Ishikawa (cell line): ENCODE results near the gene DNAJC30.

Experiments
- CEBPB ChIP-seq: IDR thresholded peaks from 2 replicates; pipeline ENCODE4 v1.6.1; 2012
- CREB1 ChIP-seq: IDR thresholded peaks from 2 replicates; pipeline ENCODE4 v1.6.1; 2012; ENCODE audit warnings: low read depth
- EGR1 ChIP-seq: IDR thresholded peaks from 2 replicates; pipeline ENCODE4 v1.6.1; 2012
- EP300 ChIP-seq: IDR thresholded peaks from 2 replicates; pipeline ENCODE4 v1.6.1; 2012; ENCODE audit warnings: borderline replicate concordance
- FOXM1 ChIP-seq: IDR thresholded peaks from 2 replicates; pipeline ENCODE4 v1.6.1; 2012; ENCODE audit warnings: low read depth, borderline replicate concordance
- MAX ChIP-seq: IDR thresholded peaks from 2 replicates; pipeline ENCODE4 v1.6.1; 2012
- NFIC ChIP-seq: IDR thresholded peaks from 2 replicates; pipeline ENCODE4 v1.6.1; 2012
- RAD21 ChIP-seq: IDR thresholded peaks from 2 replicates; pipeline ENCODE4 v1.6.1; 2012; ENCODE audit warnings: low read depth
- REST ChIP-seq: IDR thresholded peaks from 2 replicates; pipeline ENCODE4 v1.6.1; 2012; ENCODE audit warnings: low read depth, mild to moderate bottlenecking
- TAF1 ChIP-seq: IDR thresholded peaks from 2 replicates; pipeline ENCODE4 v1.6.1; 2012; ENCODE audit warnings: low read depth, mild to moderate bottlenecking
- TCF12 ChIP-seq: IDR thresholded peaks from 2 replicates; pipeline ENCODE4 v1.6.1; 2012; ENCODE audit warnings: low read depth
- TEAD4 ChIP-seq: IDR thresholded peaks from 2 replicates; pipeline ENCODE4 v1.6.1; 2012
- USF1 ChIP-seq: IDR thresholded peaks from 2 replicates; pipeline ENCODE4 v1.6.1; 2012
- YY1 ChIP-seq: IDR thresholded peaks from 2 replicates; pipeline ENCODE4 v1.6.1; 2012; ENCODE audit warnings: low read depth
- ZBTB7A ChIP-seq: IDR thresholded peaks from 2 replicates; pipeline ENCODE4 v1.6.1; 2012; ENCODE audit warnings: low read depth

Gene DNAJC30

GRCh38 chr7:73717025-73717807 is 34.0 kb upstream of the DNAJC30 start:
- TF ChIP-seq EGR1 (no peak), REST (no peak), RAD21 (no peak), CEBPB (no peak), TAF1 (no peak), CREB1 (no peak), EP300 (no peak), USF1 (no peak), FOXM1 (no peak), MAX (no peak), YY1 (no peak)

- TF ChIP-seq USF1: no peak
These were observed 33.2 kb upstream of the DNAJC30 start for GRCh38 chr7:73716318-73716890.

GRCh38 chr7:73715648-73716317 is 32.5 kb upstream of the DNAJC30 start:
- TF ChIP-seq EGR1 (no peak), TCF12 (0 out of 2 replicates have a peak, but pooled peaks have one; percentile 20)

- TF ChIP-seq MAX (no peak), CEBPB (no peak), EP300 (no peak), TCF12 (no peak), CREB1 (no peak), NFIC (no peak), TEAD4 (no peak), FOXM1 (no peak), YY1 (no peak), TAF1 (no peak), ZBTB7A (no peak), RAD21 (no peak), REST (no peak), EGR1 (no peak), USF1 (no peak)
These were observed 29.5 kb upstream of the DNAJC30 start for GRCh38 chr7:73712773-73713172.

- TF ChIP-seq TEAD4: no peak
- TF ChIP-seq CEBPB: no peak
- TF ChIP-seq NFIC: no peak
- no peak for TF ChIP-seq TCF12
- no peak for TF ChIP-seq USF1
These were observed 25.8 kb upstream of the DNAJC30 start for GRCh38 chr7:73708961-73709549.
